Mesodermal cell (in vitro differentiated cells): ENCODE measurements around the gene PCYT2.

ENCODE experiments used
- H3K27ac ChIP-seq: 2 replicates; pipeline ENCODE4 v1.7.0; 2013; ENCODE audit warnings: mild to moderate bottlenecking, low read depth, low read length, moderate library complexity; ENCODE audit not compliant: severe bottlenecking
- H3K36me3 ChIP-seq: 2 replicates; pipeline ENCODE4 v1.7.1; 2013; ENCODE audit warnings: mild to moderate bottlenecking, low read length, moderate library complexity; ENCODE audit not compliant: control insufficient read depth, insufficient read depth
- H3K4me1 ChIP-seq: one replicate; pipeline ENCODE4 v1.7.1; 2013; ENCODE audit warnings: mild to moderate bottlenecking, low read length; ENCODE audit not compliant: insufficient read depth, control insufficient read depth, poor library complexity, severe bottlenecking
- H3K4me3 ChIP-seq: 2 replicates; pipeline ENCODE4 v1.7.0; 2013; ENCODE audit warnings: low read length, control low read depth, mild to moderate bottlenecking; ENCODE audit not compliant: insufficient read depth, poor library complexity, severe bottlenecking; ENCODE audit errors: extremely low read depth
- H3K9me3 ChIP-seq: 2 replicates; pipeline ENCODE4 v1.7.1; 2013; ENCODE audit warnings: mild to moderate bottlenecking, low read length, moderate library complexity; ENCODE audit not compliant: control insufficient read depth
- WGBS, 2 experiments: methylation state at CpG; one replicate each; pipeline ENCODE4 v1.1.5; 2013; ENCODE audit warnings: missing lambda C conversion rate in 2 of 2; ENCODE audit not compliant: insufficient coverage in 2 of 2; 5-methylcytosine and 5-hydroxymethylcytosine counted together

The PCYT2 gene

DNA sequence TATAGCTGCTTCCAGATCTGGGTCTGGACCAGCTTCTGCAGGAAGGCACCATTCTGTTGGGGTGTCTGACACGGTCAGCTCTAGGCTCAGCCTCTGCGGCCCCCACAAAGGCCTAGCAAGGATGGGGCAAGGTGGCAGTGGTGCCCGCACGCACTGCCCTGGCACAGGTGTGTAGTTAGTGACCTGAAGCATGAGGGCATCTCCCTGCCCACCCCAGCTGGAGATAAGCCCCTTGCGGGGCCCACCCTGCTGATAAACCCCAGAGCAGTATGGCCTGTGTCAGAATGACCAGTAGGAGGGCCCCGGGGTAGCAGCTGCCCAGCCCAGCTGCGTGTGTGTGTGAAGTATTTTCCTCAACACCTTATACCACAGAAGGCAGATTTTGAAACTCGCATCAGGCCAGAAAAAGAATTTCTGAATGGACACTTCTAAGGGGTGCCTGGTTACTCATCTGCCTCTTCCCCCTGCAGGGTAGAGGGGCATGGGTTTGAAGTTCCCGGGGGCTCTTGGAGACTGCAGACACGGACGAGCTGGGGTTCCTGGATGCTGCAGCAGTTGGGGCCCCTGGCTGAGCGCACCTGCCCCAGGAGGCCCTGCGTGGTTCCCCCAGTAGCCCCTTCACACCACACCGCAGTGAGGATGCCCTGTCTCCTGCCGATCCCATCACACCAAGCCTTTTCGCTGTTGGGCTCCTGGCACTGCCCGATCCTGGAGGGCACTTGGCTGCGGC is 44.6 kb downstream of the PCYT2 start:
- Histone ChIP-seq H3K4me1 (peaks cover 41% of the 10 kb centered on the region), H3K27ac (peak overlapping the region; percentile 82), H3K9me3 (no peaks in the 10 kb centered on the region), H3K36me3 (peaks cover 78% of the 10 kb centered on the region), H3K4me3 (no peak overlapping the region)
- WGBS, 2 experiments, result 98% methylated on average over 12 to 13 of the region's 18 CpGs

DNA sequence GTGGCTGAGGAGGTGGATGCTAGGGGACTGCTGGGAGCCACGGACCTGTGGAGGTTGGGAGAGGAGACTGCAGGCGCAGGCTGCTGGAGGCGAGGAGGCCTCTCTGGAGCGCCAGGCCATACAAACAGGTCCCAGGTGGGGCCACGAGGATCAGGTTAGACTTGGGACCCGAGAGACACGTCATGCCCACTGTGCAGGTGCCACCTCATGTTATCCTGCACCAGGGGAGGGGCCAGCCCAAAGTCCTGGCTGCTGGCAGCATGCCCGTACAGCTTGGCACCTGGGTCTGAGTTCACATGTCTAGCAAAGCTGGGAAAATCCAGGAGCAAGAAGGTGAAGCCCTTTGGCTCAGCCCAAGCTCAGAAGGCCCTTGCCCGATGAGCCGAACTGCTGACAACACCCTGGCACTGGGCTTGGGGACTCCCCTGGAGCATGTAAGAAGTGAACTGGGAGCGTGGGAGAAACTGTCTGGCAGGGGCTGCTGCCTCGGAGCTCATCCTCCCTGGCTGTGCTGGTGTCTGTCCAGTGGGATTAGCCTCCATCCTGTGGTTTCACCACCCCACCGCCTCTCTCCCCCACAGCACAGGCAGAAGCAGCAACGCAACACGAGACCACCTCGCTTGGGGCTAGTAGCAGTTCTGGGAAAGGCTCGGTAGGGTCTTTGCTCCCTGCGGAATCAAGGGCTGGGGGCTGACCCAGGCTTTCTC is 45.3 kb downstream of the PCYT2 start:
- Histone ChIP-seq H3K27ac (peak overlapping the region; percentile 57), H3K4me3 (no peak overlapping the region), H3K9me3 (no peaks in the 10 kb centered on the region), H3K36me3 (peaks cover 78% of the 10 kb centered on the region), H3K4me1 (peaks cover 41% of the 10 kb centered on the region)
- 91 to 95% methylated on average over 17 to 18 of the region's 18 CpGs for WGBS, 2 experiments

DNA sequence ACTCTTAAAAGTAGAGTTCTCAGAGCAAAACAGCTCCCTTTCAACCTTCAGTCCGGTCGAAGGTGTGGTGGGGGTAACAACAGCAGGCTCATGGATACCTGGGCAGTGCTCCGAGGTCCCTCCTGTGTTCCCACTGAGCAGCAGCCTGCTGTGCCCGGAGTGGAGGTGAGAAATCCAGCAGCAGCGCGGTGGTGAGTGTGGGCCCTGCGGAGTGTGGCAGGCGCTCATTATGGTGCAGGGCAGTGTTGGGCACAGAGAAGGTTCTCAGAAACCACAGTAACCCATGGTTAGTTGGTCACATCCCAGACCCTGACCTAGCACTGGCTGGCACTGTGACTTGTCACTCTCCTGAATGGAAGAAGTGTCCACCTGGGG is 45.9 kb downstream of the PCYT2 start:
- Histone ChIP-seq H3K36me3 (peaks cover 77% of the 10 kb centered on the region), H3K4me3 (no peak overlapping the region), H3K4me1 (peaks cover 41% of the 10 kb centered on the region), H3K9me3 (no peaks in the 10 kb centered on the region), H3K27ac (no peak overlapping the region)
- WGBS, 2 experiments, result 96 to 97% methylated on average over 6 to 8 of the region's 8 CpGs

DNA sequence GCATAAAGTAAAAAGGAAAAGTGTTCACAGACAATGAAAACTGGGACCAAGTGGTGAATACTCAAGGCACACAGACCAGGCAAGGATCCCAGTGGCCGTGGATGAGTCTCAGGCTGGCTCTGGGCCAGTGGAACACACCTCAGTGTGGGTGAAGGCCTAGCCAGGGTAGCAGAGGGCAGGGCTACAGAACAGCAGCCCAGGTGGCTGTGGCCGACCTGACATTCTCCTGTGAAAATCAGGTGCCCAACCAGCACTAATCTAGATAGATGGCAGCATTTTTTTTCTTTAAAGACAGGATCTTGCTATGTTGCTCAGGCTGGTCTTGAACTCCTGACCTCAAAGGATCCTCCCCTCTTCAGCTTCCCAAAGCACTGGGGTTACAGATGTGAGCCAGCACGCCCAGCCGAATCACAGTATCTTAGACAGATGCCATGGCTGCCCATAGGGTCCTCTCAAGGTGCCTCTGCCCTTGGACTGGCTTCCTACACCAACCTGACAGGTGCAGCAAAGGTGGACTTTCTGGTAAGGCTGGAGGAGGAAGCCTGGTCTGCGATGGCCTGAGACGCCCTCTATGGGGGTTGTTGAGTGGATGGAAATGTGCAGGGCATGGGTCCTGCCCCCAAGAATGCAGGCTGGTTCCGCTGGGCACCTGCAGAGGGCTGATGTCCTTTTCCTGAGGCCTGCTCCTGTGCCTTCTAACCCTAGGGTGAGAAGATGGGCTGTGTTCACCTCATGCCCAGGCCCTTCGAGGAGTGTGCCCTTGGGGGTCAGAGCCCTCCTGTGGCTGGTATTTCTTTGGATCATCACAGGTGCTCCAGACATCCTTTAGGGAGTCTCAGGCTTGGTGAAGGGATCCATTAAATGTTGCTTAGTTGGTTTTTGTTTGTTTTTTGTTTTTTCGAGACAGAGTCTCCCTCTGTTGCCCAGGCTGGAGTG is 47.1 kb downstream of the PCYT2 start:
- H3K27ac ChIP-seq, result no peak overlapping the region
- peaks cover 71% of the 10 kb centered on the region for H3K36me3 ChIP-seq
- peaks cover 35% of the 10 kb centered on the region for H3K4me1 ChIP-seq
- 92% methylated on average over 7 of the region's 9 CpGs for WGBS, 2 experiments
- H3K9me3 ChIP-seq, result no peaks in the 10 kb centered on the region
- no peak overlapping the region for H3K4me3 ChIP-seq

DNA sequence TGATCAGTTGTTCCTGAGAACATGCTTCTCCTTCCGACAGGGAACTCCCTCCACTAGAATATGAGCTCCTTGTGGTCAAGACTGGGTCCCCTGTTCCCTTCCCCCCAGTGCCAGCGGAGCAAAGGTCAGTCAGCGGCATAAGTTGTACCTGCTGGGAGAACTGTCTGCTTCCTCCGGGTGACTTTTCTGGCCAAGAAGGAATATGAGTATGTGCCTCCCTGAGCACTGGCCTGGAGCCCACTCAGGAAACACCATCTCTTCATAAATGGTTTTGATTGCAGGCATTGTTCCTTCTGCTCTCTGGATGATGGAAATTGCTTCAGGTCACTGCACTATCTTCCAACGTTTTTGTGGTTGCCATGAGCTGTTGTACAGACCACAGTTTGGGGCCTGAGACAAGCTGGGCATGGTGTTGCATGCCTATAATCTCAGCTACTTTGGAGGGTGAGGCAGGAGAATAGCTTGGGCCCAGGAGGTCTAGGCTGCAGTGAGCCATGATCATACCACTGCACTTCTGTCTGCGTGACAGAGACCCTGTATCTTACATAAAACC is 48.0 kb downstream of the PCYT2 start:
- no peak overlapping the region for H3K4me3 ChIP-seq
- peaks cover 36% of the 10 kb centered on the region for H3K4me1 ChIP-seq
- no peaks in the 10 kb centered on the region for H3K9me3 ChIP-seq
- WGBS, 2 experiments, result 91 to 94% methylated on average over 3 to 4 of the region's 6 CpGs
- peaks cover 74% of the 10 kb centered on the region for H3K36me3 ChIP-seq
- no peak overlapping the region for H3K27ac ChIP-seq

DNA sequence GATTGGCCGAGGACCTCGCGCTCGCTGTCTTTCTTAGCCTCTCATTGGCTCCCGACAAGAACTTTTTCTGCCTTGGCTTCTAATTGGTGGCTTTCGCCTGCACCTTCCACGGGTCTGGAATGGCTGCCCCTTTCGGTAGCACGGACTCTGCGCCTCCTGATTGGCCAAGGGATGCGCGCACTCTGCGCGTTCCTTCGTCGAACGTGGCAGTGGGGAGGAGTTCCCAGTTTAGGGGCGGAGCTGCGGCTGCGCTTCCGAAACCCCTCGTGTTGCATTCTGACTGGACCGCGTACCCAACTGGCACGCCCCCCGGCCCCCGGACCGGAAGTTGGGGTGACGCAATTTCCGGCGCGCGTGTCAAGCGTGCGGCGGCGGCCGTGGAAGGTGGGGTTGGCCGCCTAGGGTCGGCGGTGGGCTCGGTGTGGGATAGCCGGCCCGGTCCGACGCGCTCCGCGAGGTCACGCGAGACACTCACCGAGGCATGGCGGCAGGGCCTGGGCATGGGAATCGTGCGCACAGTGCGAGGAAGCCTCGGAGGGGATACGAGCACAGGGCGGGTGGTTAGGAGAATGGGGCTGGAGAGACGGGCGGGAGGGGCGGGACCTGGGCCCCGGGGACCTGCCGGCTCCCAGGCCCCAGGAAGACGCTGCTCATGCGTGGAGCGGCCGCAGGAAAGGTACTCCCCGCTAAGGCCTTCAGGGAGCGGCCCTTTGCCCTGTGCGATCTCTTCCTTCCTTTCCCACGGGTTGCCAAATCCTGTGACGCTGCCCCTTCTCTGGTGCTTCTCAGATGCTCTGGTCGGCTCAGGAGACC is 50.2 kb downstream of the PCYT2 start:
- peaks cover 75% of the 10 kb centered on the region for H3K36me3 ChIP-seq

DNA sequence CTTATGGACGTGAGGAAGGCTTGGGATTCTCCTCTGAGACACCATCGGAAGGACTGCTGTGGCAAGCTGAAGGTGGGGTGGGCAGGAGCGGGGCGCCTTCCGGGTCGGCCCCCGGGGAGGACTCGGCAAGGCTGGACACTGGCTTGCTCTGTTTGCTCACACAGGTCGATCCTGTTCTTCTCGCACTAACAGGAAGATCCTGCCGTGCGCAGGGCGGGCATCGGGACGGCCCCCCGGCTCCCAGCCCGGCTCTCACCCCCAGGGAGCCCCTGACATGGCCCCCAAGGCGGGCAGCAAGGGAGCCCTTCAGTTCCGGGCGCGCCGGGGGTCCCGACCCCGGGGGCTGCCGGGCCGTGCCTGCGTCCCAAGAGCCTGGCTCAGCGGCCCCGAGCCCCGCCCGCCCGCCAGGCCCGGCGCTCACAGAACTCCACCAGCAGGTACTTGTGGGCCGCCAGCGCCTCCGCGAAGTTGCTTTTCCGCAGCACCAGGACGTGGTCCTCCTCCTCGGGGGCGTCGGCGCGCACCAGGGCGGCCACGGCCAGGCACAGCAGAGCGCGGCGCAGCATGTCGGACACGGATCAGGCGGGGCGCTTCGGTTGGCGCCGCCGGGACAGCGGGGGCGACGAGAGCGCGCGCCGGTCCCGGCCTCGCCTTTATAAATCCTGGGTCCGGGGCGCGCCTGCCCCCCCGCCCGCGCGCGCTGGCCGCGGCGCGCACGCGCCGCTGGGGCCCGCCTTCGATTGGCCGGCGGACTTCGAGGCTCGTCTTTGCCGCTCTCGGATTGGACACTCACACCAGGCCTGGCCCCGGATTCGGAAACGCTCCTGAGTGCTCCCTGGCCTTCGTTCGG is 51.1 kb downstream of the PCYT2 start, which contains the start of gene P4HB:
Gene P4HB (minus strand): TSS at position 630 of the 850 bp plus-strand sequence. CDS start 64 bp downstream, at position 566.
- peak within 1 kb of the TSS; percentile 95 for H3K4me3 ChIP-seq
- H3K9me3 ChIP-seq, result no peaks in the 10 kb centered on the region
- 0% methylated on average over 64 to 90 of the region's 95 CpGs for WGBS, 2 experiments
- peak within 1 kb of the TSS; percentile 91 for H3K27ac ChIP-seq
- H3K4me1 ChIP-seq, result peaks cover 17% of the 10 kb centered on the region
- peaks cover 75% of the 10 kb centered on the region for H3K36me3 ChIP-seq

More for the DNA sequence above, 50.2 kb downstream of the PCYT2 start:
- Histone ChIP-seq H3K4me3 (peak overlapping the region; percentile 83), H3K9me3 (no peaks in the 10 kb centered on the region), H3K4me1 (peaks cover 24% of the 10 kb centered on the region), H3K27ac (peak overlapping the region; percentile 91)
- 0 to 1% methylated on average over 48 to 74 of the region's 74 CpGs for WGBS, 2 experiments

DNA sequence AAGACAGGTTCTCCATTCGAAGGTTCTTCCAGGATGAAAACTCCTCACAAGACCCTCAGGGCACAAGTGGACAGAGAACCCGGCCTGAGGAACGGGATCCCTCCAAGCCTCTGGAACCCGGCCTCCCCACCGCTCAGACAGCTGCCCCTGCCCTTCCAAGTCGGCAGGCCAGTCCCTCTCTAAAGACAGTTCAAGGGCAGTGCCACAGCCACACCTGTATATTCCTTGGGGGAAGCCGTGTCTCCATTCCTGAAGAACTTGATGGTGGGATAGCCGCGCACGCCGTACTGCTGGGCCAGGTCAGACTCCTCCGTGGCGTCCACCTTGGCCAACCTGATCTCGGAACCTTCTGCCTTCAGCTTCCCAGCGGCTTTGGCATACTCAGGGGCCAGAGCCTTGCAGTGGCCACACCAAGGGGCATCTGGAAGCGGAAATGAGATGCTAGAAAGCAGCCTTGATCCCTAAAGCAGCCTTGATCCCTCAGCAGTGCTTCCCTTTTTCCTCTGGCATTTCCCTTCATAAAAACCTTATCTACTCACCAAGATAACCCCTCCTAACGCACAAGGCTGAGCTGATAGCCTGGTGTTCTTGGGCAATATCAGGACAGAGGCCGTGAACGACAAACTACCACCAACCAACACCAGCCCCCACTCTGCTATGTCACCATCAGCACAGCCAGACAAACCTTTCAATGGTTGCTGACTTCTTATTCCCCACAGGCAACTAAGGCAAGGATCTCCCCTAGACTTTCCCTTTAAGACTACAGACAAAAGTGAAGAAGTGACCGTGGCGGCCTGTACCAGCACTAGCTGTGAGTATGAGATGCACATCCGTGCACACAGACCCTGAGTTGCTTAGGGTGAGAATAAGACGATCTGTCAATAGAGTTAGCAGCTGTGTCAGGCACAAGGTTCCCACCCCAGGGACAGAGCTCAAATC is 52.0 kb downstream of the PCYT2 start:
- Histone ChIP-seq H3K9me3 (no peaks in the 10 kb centered on the region), H3K36me3 (peaks cover 75% of the 10 kb centered on the region), H3K4me1 (peaks cover 16% of the 10 kb centered on the region), H3K4me3 (peak overlapping the region; percentile 95), H3K27ac (peak overlapping the region; percentile 89)
- 71 to 79% methylated on average over 21 to 23 of the region's 23 CpGs for WGBS, 2 experiments
